Liver (tissue), 3 donors: Measurements from ENCODE around the gene HOXA5.

ENCODE experiments used
- FOXA1 ChIP-seq: IDR thresholded peaks from 2 replicates; pipeline ENCODE4 v1.6.1; 2016; ENCODE audit warnings: antibody characterized with exemption
- JUND ChIP-seq, 2 donors: IDR thresholded peaks; 2 replicates each; pipeline ENCODE4 v1.6.1; 2016; ENCODE audit warnings: antibody characterized with exemption in 2 of 2
- RXRA ChIP-seq, 2 donors: IDR thresholded peaks; 2 replicates each; pipeline ENCODE4 v1.6.1; 2017 to 2018; ENCODE audit warnings: antibody characterized with exemption in 2 of 2, mild to moderate bottlenecking in 1 of 2
- SP1 ChIP-seq: IDR thresholded peaks from 2 replicates; pipeline ENCODE4 v1.6.1; 2018; ENCODE audit warnings: antibody characterized with exemption, mild to moderate bottlenecking
- YY1 ChIP-seq: IDR thresholded peaks from 2 replicates; pipeline ENCODE4 v1.6.1; 2016; ENCODE audit warnings: antibody characterized with exemption, mild to moderate bottlenecking
- TF ChIP-seq, protein P1 (sequence below): fragments of 150-350 bp; IDR thresholded peaks from 2 replicates; pipeline ENCODE4 v1.5.1; 2017; ENCODE audit warnings: improper control_type of control experiment, low read depth, low read length; ENCODE audit not compliant: missing input control
- donor health status: healthy.
- donor health status: healthy.

- TF ChIP-seq YY1 (no peak), SP1 (no peak), FOXA1 (no peak), RXRA (IDR thresholded peaks at IDR 0.05) (no peak), JUND (IDR thresholded peaks at IDR 0.05) (no peak)
- TF ChIP-seq, protein P1, sequence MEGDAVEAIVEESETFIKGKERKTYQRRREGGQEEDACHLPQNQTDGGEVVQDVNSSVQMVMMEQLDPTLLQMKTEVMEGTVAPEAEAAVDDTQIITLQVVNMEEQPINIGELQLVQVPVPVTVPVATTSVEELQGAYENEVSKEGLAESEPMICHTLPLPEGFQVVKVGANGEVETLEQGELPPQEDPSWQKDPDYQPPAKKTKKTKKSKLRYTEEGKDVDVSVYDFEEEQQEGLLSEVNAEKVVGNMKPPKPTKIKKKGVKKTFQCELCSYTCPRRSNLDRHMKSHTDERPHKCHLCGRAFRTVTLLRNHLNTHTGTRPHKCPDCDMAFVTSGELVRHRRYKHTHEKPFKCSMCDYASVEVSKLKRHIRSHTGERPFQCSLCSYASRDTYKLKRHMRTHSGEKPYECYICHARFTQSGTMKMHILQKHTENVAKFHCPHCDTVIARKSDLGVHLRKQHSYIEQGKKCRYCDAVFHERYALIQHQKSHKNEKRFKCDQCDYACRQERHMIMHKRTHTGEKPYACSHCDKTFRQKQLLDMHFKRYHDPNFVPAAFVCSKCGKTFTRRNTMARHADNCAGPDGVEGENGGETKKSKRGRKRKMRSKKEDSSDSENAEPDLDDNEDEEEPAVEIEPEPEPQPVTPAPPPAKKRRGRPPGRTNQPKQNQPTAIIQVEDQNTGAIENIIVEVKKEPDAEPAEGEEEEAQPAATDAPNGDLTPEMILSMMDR = no peak
Observed at GRCh38 chr7:27124902-27125689, 18.4 kb downstream of the HOXA5 start.
